HG03064 (cell line): ENCODE data around the gene GPR180.
"Not testable (repeated sequence)": the region's sequence is repeated elsewhere in the genome, so short reads cannot be mapped to it uniquely, and the experiment has no call there.

ENCODE experiments used
- ATAC-seq: cut with Tn5 transposase; IDR thresholded peaks from one replicate; pipeline ENCODE4 v1.9.1; 2021; ENCODE audit warnings: low read depth; ENCODE audit not compliant: unreplicated experiment

The GPR180 gene

GRCh38 chr13:94595950-94596574 is 5.6 kb upstream of the GPR180 start, which contains the start of gene TGDS:
TGDS (minus strand) TSS chr13:94596152; CDS start chr13:94596136, 16 bp downstream.
- peak; percentile 96 for ATAC-seq

- ATAC-seq: no peak
Observed at GRCh38 chr13:94596575-94596971, 5.1 kb upstream of the GPR180 start.

GRCh38 chr13:94598281-94598680 is 3.4 kb upstream of the GPR180 start:
- ATAC-seq: no peak

- no peak for ATAC-seq
Observed at GRCh38 chr13:94599877-94600276, 1.8 kb upstream of the GPR180 start.

- no peak for ATAC-seq
Observed at GRCh38 chr13:94602467-94602866, 810 bp downstream of the GPR180 start.

- ATAC-seq: no peak
Observed at GRCh38 chr13:94607056-94607455, 5.4 kb downstream of the GPR180 start.

GRCh38 chr13:94607939-94608338 is 6.3 kb downstream of the GPR180 start:
- ATAC-seq: no peak

- no peak for ATAC-seq
Observed at GRCh38 chr13:94608586-94608985, 6.9 kb downstream of the GPR180 start.

- ATAC-seq: no peak
Observed at GRCh38 chr13:94609196-94609595, 7.5 kb downstream of the GPR180 start.

GRCh38 chr13:94610475-94610874 is 8.8 kb downstream of the GPR180 start:
- no peak for ATAC-seq

GRCh38 chr13:94612050-94612449 is 10.4 kb downstream of the GPR180 start:
- no peak for ATAC-seq

- no peak for ATAC-seq
Observed at GRCh38 chr13:94613051-94613450, 11.4 kb downstream of the GPR180 start.

GRCh38 chr13:94617389-94618000 is 15.8 kb downstream of the GPR180 start:
- no peak for ATAC-seq

- peak; percentile 77 for ATAC-seq
Observed at GRCh38 chr13:94620286-94620896, 18.7 kb downstream of the GPR180 start.

GRCh38 chr13:94622344-94622743 is 20.7 kb downstream of the GPR180 start:
- ATAC-seq: no peak

GRCh38 chr13:94623316-94623715 is 21.7 kb downstream of the GPR180 start:
- no peak for ATAC-seq

GRCh38 chr13:94630858-94631257 is 29.2 kb downstream of the GPR180 start:
- ATAC-seq: no peak

GRCh38 chr13:94632226-94632980 is 30.7 kb downstream of the GPR180 start:
- ATAC-seq: no peak

- ATAC-seq: not testable (repeated sequence)
Observed at GRCh38 chr13:94636096-94636495, 34.4 kb downstream of the GPR180 start.

- no peak for ATAC-seq
Observed at GRCh38 chr13:94636942-94637578, 35.4 kb downstream of the GPR180 start.

GRCh38 chr13:94637677-94638076 is 36.0 kb downstream of the GPR180 start:
- not testable (repeated sequence) for ATAC-seq
